Gastroesophageal sphincter (tissue), 3 donors: ENCODE data around the gene KIAA0040.

ENCODE experiments used
- EP300 ChIP-seq: sonication (generic); formaldehyde crosslinking; IDR thresholded peaks from one replicate; pipeline ENCODE4 v1.6.1; 2017; ENCODE audit warnings: antibody characterized with exemption, mild to moderate bottlenecking
- POLR2A ChIP-seq, 2 donors: fragments of 450-650 bp; IDR thresholded peaks; one replicate each; pipeline ENCODE4 v1.6.1; 2017; ENCODE audit warnings: antibody characterized with exemption in 2 of 2, mild to moderate bottlenecking in 2 of 2, moderate library complexity in 1 of 2
- TF ChIP-seq, protein P1 (sequence below), 4 experiments: fragments of 200-600 bp in 2 of 4; fragments of 450-650 bp in 2 of 4; sonication (generic) in 1 of 4; IDR thresholded peaks; one replicate each; pipeline ENCODE4 v1.5.1; 2017 to 2019; ENCODE audit warnings: antibody characterized with exemption in 4 of 4, mild to moderate bottlenecking in 2 of 4, moderate library complexity in 2 of 4

DNA sequence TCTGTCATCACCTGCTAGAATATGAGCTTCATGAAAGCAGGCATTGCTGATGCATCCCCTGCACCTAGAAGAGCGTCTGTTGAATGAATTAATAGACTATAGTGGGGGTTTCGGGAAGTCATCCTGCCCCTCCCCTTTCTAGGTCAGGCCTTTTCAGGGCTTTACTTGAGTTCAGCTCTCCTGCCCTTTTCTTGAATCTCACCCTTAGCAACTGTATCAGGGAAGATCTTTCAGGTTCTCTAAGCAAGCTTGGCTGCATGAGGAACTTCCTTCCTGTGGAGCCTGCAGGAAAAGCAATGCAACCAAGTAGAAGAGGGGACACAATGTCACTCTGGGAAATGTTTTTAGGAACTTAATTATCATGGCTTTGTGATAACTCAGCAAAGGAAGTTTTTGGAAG lies 27.2 kb upstream of the KIAA0040 start:
- TF ChIP-seq POLR2A (IDR thresholded peaks at IDR 0.05), result no peak
- TF ChIP-seq, protein P1, sequence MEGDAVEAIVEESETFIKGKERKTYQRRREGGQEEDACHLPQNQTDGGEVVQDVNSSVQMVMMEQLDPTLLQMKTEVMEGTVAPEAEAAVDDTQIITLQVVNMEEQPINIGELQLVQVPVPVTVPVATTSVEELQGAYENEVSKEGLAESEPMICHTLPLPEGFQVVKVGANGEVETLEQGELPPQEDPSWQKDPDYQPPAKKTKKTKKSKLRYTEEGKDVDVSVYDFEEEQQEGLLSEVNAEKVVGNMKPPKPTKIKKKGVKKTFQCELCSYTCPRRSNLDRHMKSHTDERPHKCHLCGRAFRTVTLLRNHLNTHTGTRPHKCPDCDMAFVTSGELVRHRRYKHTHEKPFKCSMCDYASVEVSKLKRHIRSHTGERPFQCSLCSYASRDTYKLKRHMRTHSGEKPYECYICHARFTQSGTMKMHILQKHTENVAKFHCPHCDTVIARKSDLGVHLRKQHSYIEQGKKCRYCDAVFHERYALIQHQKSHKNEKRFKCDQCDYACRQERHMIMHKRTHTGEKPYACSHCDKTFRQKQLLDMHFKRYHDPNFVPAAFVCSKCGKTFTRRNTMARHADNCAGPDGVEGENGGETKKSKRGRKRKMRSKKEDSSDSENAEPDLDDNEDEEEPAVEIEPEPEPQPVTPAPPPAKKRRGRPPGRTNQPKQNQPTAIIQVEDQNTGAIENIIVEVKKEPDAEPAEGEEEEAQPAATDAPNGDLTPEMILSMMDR (IDR thresholded peaks at IDR 0.05), result no peak
- TF ChIP-seq EP300, result no peak
